ENCODE results near the gene E2F1.

The E2F1 gene

DNA sequence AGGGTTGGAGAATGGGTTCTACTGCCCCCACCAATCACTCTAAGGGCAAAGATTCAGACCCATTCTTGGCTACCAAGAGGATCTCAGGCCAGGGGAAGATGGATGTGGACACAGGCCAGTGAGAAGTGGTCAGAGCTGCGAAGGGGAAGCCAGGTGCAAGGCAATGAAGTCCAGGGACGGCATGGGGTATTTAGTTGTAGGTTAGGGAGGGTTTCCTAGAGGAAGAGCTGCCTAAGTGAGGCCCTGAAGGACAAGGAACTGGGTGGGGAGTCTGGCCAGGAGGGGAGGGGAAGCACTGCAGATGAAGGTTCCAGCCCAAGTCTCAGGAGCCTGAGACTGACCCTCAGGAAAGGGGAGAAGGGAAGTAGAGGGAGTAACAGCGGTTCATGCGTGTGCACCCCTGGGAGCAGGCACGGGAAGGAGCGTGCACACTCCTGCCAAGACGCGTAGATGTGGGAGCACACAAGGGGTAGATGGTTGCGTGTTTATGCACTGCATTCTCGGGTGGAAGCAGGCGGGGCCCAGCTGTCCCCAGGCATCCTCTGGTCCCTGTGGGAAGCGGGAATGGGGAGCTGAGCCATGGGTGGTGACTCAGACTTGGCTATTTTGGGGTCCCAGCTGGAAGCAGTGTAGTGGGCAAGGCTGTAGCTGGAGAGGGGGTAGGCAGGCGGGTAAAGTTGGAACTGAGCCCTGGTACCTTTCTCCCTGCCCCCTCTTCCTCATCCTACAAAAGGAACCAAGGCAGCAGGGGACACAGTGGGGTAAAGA is 16.1 kb downstream of the E2F1 start:
- peak; percentile 46 for DNase-seq

DNA sequence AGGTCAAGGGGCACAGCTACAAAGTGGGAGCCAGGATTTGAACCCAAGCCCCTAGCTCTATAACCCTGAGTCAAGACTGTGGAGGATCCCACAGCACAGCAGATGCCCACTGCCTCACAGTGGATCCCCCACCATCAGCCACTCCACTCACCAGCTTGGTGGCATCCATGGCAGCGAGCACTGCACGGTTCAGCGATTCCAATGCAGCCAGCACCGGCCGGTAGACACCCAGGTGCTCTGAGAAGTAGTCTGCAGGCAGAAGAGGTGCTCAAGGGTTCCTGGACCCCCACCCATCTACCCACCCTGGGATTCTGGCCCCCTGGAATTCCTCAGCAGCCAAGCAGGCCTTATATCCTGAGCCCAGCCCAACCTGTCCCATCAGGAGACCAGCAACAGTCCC is 17.0 kb downstream of the E2F1 start:
- no peak for DNase-seq

DNA sequence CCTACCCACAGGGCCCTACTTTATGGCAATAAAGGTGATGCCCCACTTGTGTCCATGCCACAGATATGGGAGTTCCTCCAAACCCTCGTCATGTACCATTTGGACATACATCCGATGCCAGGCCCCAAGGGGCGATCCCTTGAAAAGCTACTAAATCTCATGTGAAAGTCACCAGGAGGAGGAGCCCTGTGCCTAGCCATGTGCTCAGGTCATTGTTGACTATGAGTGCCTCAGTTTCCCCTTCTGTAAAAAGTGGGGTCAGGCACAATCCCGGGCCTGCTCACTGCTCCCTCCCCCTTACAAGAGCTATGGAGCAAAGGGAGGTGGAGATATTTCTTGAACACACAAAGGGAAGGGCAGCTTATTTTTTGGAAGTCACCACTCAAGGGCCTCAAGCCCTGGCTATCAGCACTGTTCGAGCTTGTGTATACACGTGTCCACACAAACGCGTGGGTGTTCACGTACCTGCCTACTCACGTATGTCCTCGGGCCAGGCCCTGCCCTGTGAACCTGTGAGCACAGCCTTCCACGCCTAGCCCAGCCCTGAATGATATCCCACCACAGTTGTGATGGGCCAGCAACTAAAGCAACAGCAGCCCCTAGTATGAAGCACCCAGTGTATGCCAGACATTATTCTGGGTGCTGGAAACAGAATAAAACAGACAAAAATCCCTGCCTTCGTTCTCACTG is 17.6 kb downstream of the E2F1 start:
- peak; percentile 35 for DNase-seq

GRCh38 chr20:33667676-33668465 is 18.3 kb downstream of the E2F1 start:
- DNase-seq: peak; percentile 100

GRCh38 chr20:33667245-33667675 is 18.9 kb downstream of the E2F1 start:
- DNase-seq: no peak

GRCh38 chr20:33666293-33667244 is 19.6 kb downstream of the E2F1 start, which contains the start of gene ACTL10:
Gene ACTL10, plus strand, starts transcription at chr20:33666943. Its CDS starts 555 bp downstream, at chr20:33667498.
- DNase-seq: peak; percentile 77

GRCh38 chr20:33664762-33665144 is 21.4 kb downstream of the E2F1 start:
- no peak for DNase-seq

GRCh38 chr20:33664085-33664761 is 22.0 kb downstream of the E2F1 start:
- peak; percentile 52 for DNase-seq

GRCh38 chr20:33663161-33664084 is 22.8 kb downstream of the E2F1 start:
- peak; percentile 94 for DNase-seq

DNA sequence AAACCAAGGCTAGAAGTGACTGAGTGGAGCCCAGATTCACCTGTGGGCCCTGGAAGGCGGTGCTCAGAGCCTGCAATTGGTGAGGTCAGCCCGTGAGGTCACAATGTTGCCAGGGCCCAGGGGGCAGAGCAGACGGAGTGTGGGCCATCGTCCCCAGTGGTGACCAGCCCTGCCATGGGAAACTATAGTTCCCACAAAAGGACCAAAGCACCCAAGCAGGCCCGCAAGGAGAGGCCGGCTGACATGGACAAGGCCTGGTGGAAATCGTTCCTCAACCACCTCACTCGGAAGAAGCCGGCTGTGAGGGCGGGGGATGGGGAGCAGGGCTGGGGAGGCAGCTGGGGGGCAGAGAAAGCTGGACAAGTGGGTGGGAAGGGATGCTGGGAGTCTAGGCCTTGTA is 24.0 kb downstream of the E2F1 start, which contains the start of gene C20orf144:
TSS of gene C20orf144 (plus strand) at position 156 of the 400 bp plus-strand sequence. CDS start at position 175, 19 bp downstream.
- DNase-seq: peak; percentile 17

GRCh38 chr20:33660685-33661058 is 25.5 kb downstream of the E2F1 start:
- no peak for DNase-seq

- DNase-seq: no peak
Observed at GRCh38 chr20:33660035-33660684, 26.0 kb downstream of the E2F1 start.

- DNase-seq: peak; percentile 7
Observed at GRCh38 chr20:33659341-33660034, 26.7 kb downstream of the E2F1 start.

GRCh38 chr20:33658929-33659328 is 27.3 kb downstream of the E2F1 start:
- no peak for DNase-seq

- DNase-seq: peak; percentile 17
Observed at GRCh38 chr20:33658510-33658909, 27.7 kb downstream of the E2F1 start.

DNA sequence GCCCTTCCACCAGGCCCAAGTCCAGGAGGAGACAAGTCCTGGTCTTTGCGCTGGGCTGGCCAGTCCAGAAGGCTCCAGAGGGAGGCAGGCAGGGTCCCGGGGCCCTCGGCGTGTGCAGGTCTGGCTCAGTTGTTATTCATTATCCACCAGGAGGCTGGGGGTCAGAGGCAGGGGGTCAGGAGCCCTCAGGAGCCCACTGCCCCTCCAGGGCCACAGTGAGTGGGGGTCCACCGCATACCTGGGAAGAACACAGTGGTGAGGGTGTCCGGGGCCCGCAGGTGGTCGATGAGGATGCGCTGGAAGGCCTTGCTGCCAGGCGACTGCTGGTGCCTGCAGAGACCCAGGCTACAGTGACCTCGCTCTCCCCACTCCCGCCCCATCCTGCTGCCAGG is 28.5 kb downstream of the E2F1 start:
- peak; percentile 11 for DNase-seq

DNA sequence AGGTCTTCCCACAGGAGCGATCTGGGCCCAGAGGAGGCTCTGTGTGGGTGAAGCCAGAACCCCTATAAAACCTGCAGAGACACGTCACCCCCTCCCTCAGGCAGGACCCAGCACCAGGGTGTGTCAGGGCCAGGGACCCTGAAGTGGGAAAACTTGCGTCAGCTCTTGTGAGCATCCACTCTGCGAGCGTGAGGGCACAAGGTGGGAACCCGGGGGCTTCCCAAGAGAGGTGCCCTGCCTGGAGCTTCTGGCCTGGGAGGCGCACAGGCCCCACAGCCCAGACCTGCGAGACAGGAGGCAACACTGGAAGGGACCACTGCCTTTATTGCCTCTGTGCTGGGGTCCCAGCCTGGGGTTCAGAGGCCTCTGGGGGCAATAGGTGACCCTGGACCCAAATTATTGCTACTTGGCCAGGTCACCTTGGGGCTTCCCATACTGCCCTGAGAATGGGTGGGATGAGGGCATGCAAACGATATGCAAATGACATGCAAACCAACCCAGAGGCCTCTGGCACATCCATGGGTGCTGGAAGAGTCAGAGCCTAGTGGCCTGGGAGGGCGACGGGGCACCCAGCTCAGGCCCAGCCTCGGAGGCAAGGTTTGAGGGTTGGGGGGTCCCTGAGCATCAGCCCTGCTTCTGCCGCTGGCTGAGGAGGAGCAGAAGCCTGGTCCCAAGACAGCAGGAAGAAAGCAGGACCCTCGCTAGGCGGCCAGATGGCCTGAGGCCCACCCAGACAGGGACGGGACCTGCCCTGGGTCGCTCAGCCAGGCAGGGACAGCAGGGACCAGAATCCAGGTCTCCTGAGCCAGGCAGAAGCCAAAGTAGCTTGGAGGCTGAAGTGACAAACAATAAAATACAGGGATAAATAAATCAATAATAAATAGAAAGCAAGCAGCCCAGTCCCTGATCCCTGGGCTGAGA is 29.1 kb downstream of the E2F1 start:
- peak; percentile 15 for DNase-seq

Data from 8988T (cell line).